HG03196 (cell line): ENCODE results near the gene FYB1.

Source experiments
- ATAC-seq: cut with Tn5 transposase; IDR thresholded peaks from one replicate; pipeline ENCODE4 v1.9.1; 2021; ENCODE audit not compliant: unreplicated experiment

The FYB1 gene

GRCh38 chr5:39130716-39131115 is 88.6 kb downstream of the FYB1 start:
- no peak for ATAC-seq

- no peak for ATAC-seq
These were observed 97.4 kb downstream of the FYB1 start for GRCh38 chr5:39121922-39122321.

- no peak for ATAC-seq
These were observed 98.0 kb downstream of the FYB1 start for GRCh38 chr5:39121315-39121714.

- ATAC-seq: no peak
These were observed 99.3 kb downstream of the FYB1 start for GRCh38 chr5:39120052-39120420.

- no peak for ATAC-seq
These were observed 99.8 kb downstream of the FYB1 start for GRCh38 chr5:39119404-39120051.

- ATAC-seq: no peak
These were observed 100.7 kb downstream of the FYB1 start for GRCh38 chr5:39118638-39119037.

- ATAC-seq: no peak
These were observed 102.0 kb downstream of the FYB1 start for GRCh38 chr5:39117401-39117800.

- no peak for ATAC-seq
These were observed 102.8 kb downstream of the FYB1 start for GRCh38 chr5:39116344-39117170.

GRCh38 chr5:39115644-39116343 is 103.6 kb downstream of the FYB1 start:
- ATAC-seq: no peak

- ATAC-seq: no peak
These were observed 105.2 kb downstream of the FYB1 start for GRCh38 chr5:39114155-39114554.

- ATAC-seq: no peak
These were observed 105.9 kb downstream of the FYB1 start for GRCh38 chr5:39113354-39113953.

GRCh38 chr5:39109606-39110005 is 109.8 kb downstream of the FYB1 start:
- no peak for ATAC-seq

GRCh38 chr5:39108987-39109386 is 110.4 kb downstream of the FYB1 start:
- no peak for ATAC-seq

- no peak for ATAC-seq
These were observed 112.0 kb downstream of the FYB1 start for GRCh38 chr5:39107350-39107749.

GRCh38 chr5:39106322-39106721 is 113.0 kb downstream of the FYB1 start:
- ATAC-seq: no peak

- no peak for ATAC-seq
These were observed 115.1 kb downstream of the FYB1 start for GRCh38 chr5:39104221-39104620.

GRCh38 chr5:39102684-39103155 is 116.6 kb downstream of the FYB1 start:
- no peak for ATAC-seq

- ATAC-seq: no peak
These were observed 118.4 kb downstream of the FYB1 start for GRCh38 chr5:39100851-39101396.

GRCh38 chr5:39100301-39100850 is 119.0 kb downstream of the FYB1 start:
- no peak for ATAC-seq

GRCh38 chr5:39099831-39100230 is 119.5 kb downstream of the FYB1 start:
- ATAC-seq: no peak

- ATAC-seq: no peak
These were observed 126.0 kb downstream of the FYB1 start for GRCh38 chr5:39093352-39093751.
